CD4-positive, alpha-beta T cell treated with Interleukin-17A for 4 hours (primary cell): ENCODE data around the gene CCL14.

Experiments used
- DNase-seq: peaks from one replicate; pipeline ENCODE4 v3.0.0-alpha.2; 2020; ENCODE audit warnings: mixed read lengths

CCL14 gene

DNA sequence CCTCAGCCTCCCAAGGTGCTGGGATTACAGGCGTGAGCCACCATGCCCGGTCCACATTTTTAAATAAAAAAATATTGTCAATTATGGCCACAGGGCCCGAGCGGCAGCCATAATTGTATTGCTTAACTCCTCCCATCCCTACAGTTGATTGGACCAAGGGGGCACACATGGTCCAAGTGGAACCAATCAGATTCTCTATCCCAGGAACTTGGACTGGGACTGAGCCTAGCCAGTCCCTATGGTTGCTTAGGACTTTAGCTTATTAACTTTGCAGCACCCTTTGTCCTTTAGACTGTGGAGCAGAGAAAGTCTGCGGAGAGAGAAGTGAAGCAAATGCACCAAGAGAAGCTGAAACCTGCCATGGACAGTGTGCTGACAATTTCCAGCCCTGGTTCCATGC, 50.5 kb downstream of the CCL14 start:
- no peak for DNase-seq

DNA sequence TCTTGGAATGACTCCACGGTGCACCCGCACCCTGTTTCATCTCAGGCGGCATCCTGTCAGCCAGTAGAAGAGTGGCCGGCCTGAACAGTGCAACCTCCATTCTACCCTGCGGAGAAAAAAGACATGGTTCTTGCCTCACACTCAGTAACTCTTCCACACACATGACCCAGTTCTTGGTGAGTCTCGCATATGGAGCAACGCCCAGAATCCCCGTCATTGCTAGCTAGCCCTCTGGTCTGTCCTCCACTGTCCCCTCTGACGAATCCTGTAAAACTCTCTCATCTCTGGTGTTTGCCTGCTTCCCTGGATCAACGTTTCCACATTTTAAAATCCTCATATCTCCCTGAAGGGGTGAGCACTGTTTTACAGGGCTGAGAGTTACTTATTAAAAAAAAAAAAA, 51.8 kb downstream of the CCL14 start:
- DNase-seq, result no peak
